A549 (cell line): Measurements from ENCODE around the gene TMEM259. TPM values are rescaled to one million over a fixed set of nuclear protein-coding genes. Genes with fewer than 3 reads are reported as not detected.

Experiments used
- ATAC-seq, 2 experiments: fragments of 200-7000 bp in 1 of 2; fragments of >200 bp in 1 of 2; cut with Nextera tagmentation in 1 of 2; cut with Tn5 transposase in 1 of 2; 3 replicates each; pipeline versions ENCODE4 v1.8.0 to v1.9.1; 2018 to 2020; ENCODE audit warnings: mild to moderate bottlenecking in 1 of 2, moderate library complexity in 1 of 2
- CTCF ChIA-PET: fragments of 300-600 bp; sonication (Branson Sonifier 250); formaldehyde crosslinking; extraction: SDS; loops from one replicate; lab custom pipeline; 2021; ENCODE audit warnings: antibody characterized with exemption, inconsistent platforms; lab: Yijun Ruan, JAX
- POLR2A ChIA-PET: fragments of 350-600 bp; formaldehyde crosslinking; extraction: SDS; loops from one replicate; lab custom pipeline; 2021; ENCODE audit warnings: antibody characterized with exemption, inconsistent platforms; lab: Yijun Ruan, JAX
- DNase-seq, 2 experiments: peaks; one replicate each; pipeline versions ENCODE4 v3.0.0 to v3.0.0-alpha.2; 2011 to 2016; ENCODE audit warnings: low read depth in 1 of 2, low spot score in 1 of 2
- FAIRE-seq: peaks from 2 replicates; lab custom pipeline; 2011; peaks lifted over from hg19 to GRCh38; lab: Jason Lieb, UNC
- H3K27ac ChIP-seq, 2 experiments: fragments of >200 bp; sonication (Bioruptor Twin); formaldehyde crosslinking; 3 replicates each; pipeline ENCODE4 v1.5.1; 2016 to 2017
- H3K4me1 ChIP-seq: fragments of >200 bp; sonication (Bioruptor Twin); formaldehyde crosslinking; 3 replicates; pipeline ENCODE4 v1.6.1; 2016
- H3K4me2 ChIP-seq: fragments of >200 bp; sonication (Bioruptor Twin); formaldehyde crosslinking; 3 replicates; pipeline ENCODE4 v1.6.1; 2016
- H3K4me3 ChIP-seq: fragments of >200 bp; sonication (Bioruptor Twin); formaldehyde crosslinking; 3 replicates; pipeline ENCODE4 v1.5.1; 2016
- H3K9me3 ChIP-seq: fragments of >200 bp; sonication (Bioruptor Twin); formaldehyde crosslinking; 3 replicates; pipeline ENCODE4 v1.6.1; 2016
- BCL3 ChIP-seq: fragments of >200 bp; sonication (Bioruptor Twin); formaldehyde crosslinking; IDR thresholded peaks from 3 replicates; pipeline ENCODE4 v1.6.1; 2016
- BHLHE40 ChIP-seq: IDR thresholded peaks from 2 replicates; pipeline ENCODE4 v1.6.1; 2012; ENCODE audit warnings: low read depth, low read length, inconsistent platforms
- CBX2 ChIP-seq: fragments of 200-600 bp; sonication (generic); IDR thresholded peaks from 2 replicates; pipeline ENCODE4 v1.6.1; 2016; ENCODE audit warnings: low read depth, mild to moderate bottlenecking, borderline replicate concordance
- CEBPB ChIP-seq, 2 experiments: fragments of >200 bp in 1 of 2; sonication (Bioruptor Twin) in 1 of 2; formaldehyde crosslinking in 1 of 2; IDR thresholded peaks; 2 replicates each; pipeline ENCODE4 v1.6.1; 2012 to 2016
- CTCF ChIP-seq: fragments of >200 bp; sonication (Bioruptor Twin); formaldehyde crosslinking; IDR thresholded peaks from 3 replicates; pipeline ENCODE4 v1.5.1; 2016
- EHMT2 ChIP-seq: fragments of 200-600 bp; sonication (generic); IDR thresholded peaks from 2 replicates; pipeline ENCODE4 v1.6.1; 2016; ENCODE audit warnings: antibody characterized with exemption, low read depth, mild to moderate bottlenecking, moderate library complexity
- ELK1 ChIP-seq: fragments of 150-350 bp; IDR thresholded peaks from 2 replicates; pipeline ENCODE4 v1.6.1; 2014; ENCODE audit warnings: low read depth, mild to moderate bottlenecking, low read length
- ESRRA ChIP-seq: fragments of 150-350 bp; IDR thresholded peaks from 2 replicates; pipeline ENCODE4 v1.6.1; 2014; ENCODE audit warnings: mild to moderate bottlenecking, low read length, borderline replicate concordance
- GATA3 ChIP-seq: IDR thresholded peaks from 2 replicates; pipeline ENCODE4 v1.6.1; 2012; ENCODE audit warnings: borderline replicate concordance
- HOXA7 ChIP-seq: fragments of 250-450 bp; sonication (Bioruptor Pico); IDR thresholded peaks from 2 replicates; pipeline ENCODE4 v1.5.0; 2020; ENCODE audit warnings: mild to moderate bottlenecking, moderate library complexity
- HOXB13 ChIP-seq: fragments of 250-450 bp; sonication (Bioruptor Pico); IDR thresholded peaks from 2 replicates; pipeline ENCODE4 v1.5.0; 2020; ENCODE audit warnings: low read depth, mild to moderate bottlenecking, moderate library complexity
- HOXB5 ChIP-seq: fragments of 250-450 bp; sonication (Bioruptor Pico); IDR thresholded peaks from 2 replicates; pipeline ENCODE4 v1.5.0; 2020; ENCODE audit warnings: mild to moderate bottlenecking, moderate library complexity
- KDM1A ChIP-seq: fragments of 200-600 bp; sonication (generic); IDR thresholded peaks from 2 replicates; pipeline ENCODE4 v1.6.1; 2016; ENCODE audit warnings: low read depth, mild to moderate bottlenecking
- NFE2L2 ChIP-seq: fragments of 150-350 bp; conservative IDR thresholded peaks from 2 replicates; pipeline ENCODE4 v1.6.1; 2014; ENCODE audit warnings: low read length
- NR3C1 ChIP-seq: fragments of >200 bp; sonication (Bioruptor Twin); formaldehyde crosslinking; IDR thresholded peaks from 3 replicates; pipeline ENCODE4 v1.6.1; 2017
- PBX3 ChIP-seq: IDR thresholded peaks from 2 replicates; pipeline ENCODE4 v1.6.1; 2012
- POLR2A ChIP-seq: IDR thresholded peaks from 2 replicates; pipeline ENCODE4 v1.6.1; 2012; ENCODE audit warnings: mild to moderate bottlenecking, low read length
- POLR2AphosphoS2 ChIP-seq: conservative IDR thresholded peaks from 2 replicates; pipeline ENCODE4 v1.6.1; 2012; ENCODE audit warnings: low read length, improper control_type of control experiment, inconsistent platforms
- RCOR1 ChIP-seq: fragments of 150-350 bp; IDR thresholded peaks from 2 replicates; pipeline ENCODE4 v1.6.1; 2014; ENCODE audit warnings: antibody characterized with exemption, low read length, low read depth
- RNF2 ChIP-seq: fragments of 200-600 bp; sonication (generic); IDR thresholded peaks from 2 replicates; pipeline ENCODE4 v1.6.1; 2016; ENCODE audit warnings: low read depth, mild to moderate bottlenecking, antibody characterized with exemption, moderate library complexity, borderline replicate concordance
- SREBF2 ChIP-seq: fragments of 450-650 bp; IDR thresholded peaks from 2 replicates; pipeline ENCODE4 v1.6.1; 2014; ENCODE audit warnings: mild to moderate bottlenecking, moderate library complexity
- USF2 ChIP-seq: fragments of 450-650 bp; IDR thresholded peaks from 2 replicates; pipeline ENCODE4 v1.6.1; 2014; ENCODE audit warnings: antibody characterized with exemption
- ZC3H11A ChIP-seq: fragments of 450-650 bp; IDR thresholded peaks from 2 replicates; pipeline ENCODE4 v1.6.1; 2014; ENCODE audit warnings: antibody characterized with exemption, mild to moderate bottlenecking
- ZNF302 ChIP-seq: fragments of 250-450 bp; sonication (Bioruptor Pico); IDR thresholded peaks from 2 replicates; pipeline ENCODE4 v1.9.0; 2021; ENCODE audit warnings: inconsistent platforms, mild to moderate bottlenecking, moderate library complexity
- WGBS: methylation state at CpG from one replicate; pipeline ENCODE4 v1.1.6; 2017; ENCODE audit errors: missing lambda C conversion rate; 5-methylcytosine and 5-hydroxymethylcytosine counted together
- polyA plus RNA-seq, 4 experiments: library from polyadenylated mRNA; depleted of rRNA in 3 of 4; stranded (reverse); fragments of >200 nt; fragmentation: RNase III in 1 of 4; extraction: RNeasy Plus Mini Kit Qiagen cat#74134 plus additional on column Dnase treatment in 1 of 4; gene quantifications; 2 replicates in 3 of 4; 3 replicates in 1 of 4; pipeline ENCODE4 v1.2.3, GENCODE V29; 2011 to 2017
- TF ChIP-seq, protein P1 (sequence below): fragments of 250-450 bp; sonication (Bioruptor Pico); IDR thresholded peaks from 2 replicates; pipeline ENCODE4 v1.5.0; 2020; ENCODE audit warnings: low read depth, mild to moderate bottlenecking, moderate library complexity

The TMEM259 gene
- polyA plus RNA-seq, 2 of the 4 experiments (the other 2 are of a cell fraction) = 45.6 to 78.3 TPM

DNA sequence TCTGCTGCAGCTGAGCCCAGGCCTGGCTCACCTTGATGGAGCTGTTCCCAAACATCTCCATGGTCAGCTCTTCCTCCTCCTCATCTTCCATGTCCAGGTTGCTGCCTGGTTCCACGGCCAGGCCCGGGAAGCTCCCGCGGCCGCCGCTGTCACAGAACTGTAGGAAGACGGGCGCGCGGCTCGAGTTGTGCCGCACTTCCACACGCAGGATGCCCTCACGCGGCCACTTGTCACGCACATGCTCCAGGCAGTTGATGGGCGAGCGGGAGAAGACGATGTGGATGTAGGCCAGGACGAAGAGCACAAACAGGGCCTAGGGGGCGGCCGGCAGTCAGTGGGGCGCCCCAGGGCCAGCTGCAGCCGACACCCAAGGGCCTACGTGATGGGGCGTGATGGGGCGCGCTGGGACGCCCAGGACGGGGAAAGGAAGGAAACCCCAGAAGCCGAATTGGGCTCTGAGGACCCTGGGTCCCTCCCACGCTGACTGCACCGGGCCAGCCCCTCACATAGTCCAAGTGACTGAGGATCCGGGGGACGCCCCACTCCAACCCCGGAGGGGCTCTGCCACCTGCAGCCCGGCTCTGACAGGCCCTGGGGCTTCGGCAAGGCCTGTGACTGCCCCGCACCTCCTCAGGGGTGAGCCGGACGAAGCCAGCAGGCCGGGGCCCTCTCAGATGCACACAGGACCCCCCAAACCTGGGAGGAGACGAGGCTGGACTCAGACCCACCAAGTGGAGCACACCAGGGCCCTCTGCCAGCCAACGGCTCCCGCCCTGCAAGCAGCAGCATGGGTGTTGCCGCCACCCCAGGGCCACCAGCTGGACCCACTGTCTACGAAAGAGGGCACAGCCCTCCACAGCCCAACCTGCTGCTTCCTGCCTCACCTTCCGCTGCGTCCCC lies 6.5 kb downstream of the TMEM259 start:
- no peak overlapping the region for H3K27ac ChIP-seq

DNA sequence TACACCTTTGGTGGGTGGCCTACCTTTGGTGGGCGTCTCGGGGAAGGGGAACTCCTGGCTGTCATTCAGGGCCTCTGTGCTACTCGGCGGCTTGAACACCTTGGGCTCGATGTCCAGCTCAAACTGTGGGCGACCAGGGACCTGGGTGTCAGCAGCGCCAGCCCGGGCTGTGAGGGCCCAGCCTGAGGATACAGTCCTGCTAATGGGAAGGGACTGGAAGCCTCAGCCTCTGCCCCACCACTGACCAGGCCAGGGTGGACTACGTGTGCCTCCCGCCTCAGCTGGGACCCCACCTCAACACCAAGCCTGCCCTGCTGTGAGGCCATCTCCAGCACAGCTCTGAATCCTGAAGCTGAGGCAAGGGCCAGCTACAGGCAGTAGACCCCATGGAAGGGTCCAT lies 7.7 kb downstream of the TMEM259 start:
- Histone ChIP-seq H3K9me3 (no peaks in the 10 kb centered on the region), H3K4me3 (no peak overlapping the region), H3K4me1 (peaks cover 23% of the 10 kb centered on the region), H3K27ac (no peak overlapping the region), H3K4me2 (no peak overlapping the region)
- no peak for FAIRE-seq
- no peak for DNase-seq
- ChIA-PET CTCF (interaction anchor here (2.7 kb wide), 1 partner anchor 231 kb away, joined by 6 read pairs; no protein-coding TSS in a partner anchor), POLR2A (no interaction called here)
- 83% methylated on average over 5 of the region's 10 CpGs for WGBS
- no peak for TF ChIP-seq BHLHE40
- ATAC-seq = no peak

More for the DNA sequence above, 6.5 kb downstream of the TMEM259 start:
- Histone ChIP-seq H3K4me3 (no peak overlapping the region), H3K4me2 (no peak overlapping the region), H3K9me3 (no peaks in the 10 kb centered on the region), H3K4me1 (peaks cover 35% of the 10 kb centered on the region)
- FAIRE-seq (no peak), DNase-seq (no peak), ATAC-seq (no peak)
- POLR2A ChIA-PET = no interaction called here
- CTCF ChIA-PET = interaction anchor here (2.7 kb wide), 1 partner anchor 230 kb away, joined by 6 read pairs; no protein-coding TSS in a partner anchor
- no peak for TF ChIP-seq NFE2L2
- no peak for TF ChIP-seq CEBPB (IDR thresholded peaks at IDR 0.05)
- TF ChIP-seq GATA3 = no peak
- TF ChIP-seq ELK1 = no peak
- TF ChIP-seq KDM1A = no peak
- no peak for TF ChIP-seq POLR2AphosphoS2
- no peak for TF ChIP-seq RCOR1
- TF ChIP-seq CTCF = no peak
- no peak for TF ChIP-seq ZC3H11A
- no peak for TF ChIP-seq EHMT2
- TF ChIP-seq HOXA7 = no peak
- no peak for TF ChIP-seq HOXB13 (CRISPR knock-in tag)
- TF ChIP-seq HOXB5 (CRISPR knock-in tag) = no peak
- TF ChIP-seq NR3C1 = no peak
- TF ChIP-seq PBX3 = no peak
- WGBS = 95% methylated on average over 32 of the region's 49 CpGs

DNA sequence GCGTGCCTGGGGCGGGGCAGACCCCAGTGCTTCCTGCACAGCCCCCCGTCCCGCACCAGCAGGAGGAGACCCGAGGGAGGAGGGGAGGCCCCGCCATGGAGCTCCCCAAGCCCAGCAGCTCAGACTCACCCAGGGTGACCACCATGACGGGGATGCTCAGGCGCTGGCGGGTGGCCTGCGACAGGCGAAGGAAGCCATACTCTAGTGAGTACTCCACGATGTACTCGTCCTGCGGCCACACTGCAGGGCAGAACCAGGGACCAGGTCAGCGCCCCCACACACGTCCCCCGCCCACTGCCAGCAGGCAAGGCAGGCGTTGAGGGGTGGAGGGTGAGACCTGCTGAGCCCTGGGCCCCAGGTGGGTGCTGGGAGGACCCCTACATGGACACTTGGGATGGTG lies 8.6 kb downstream of the TMEM259 start:
- ATAC-seq = no peak
- no peak for DNase-seq
- no peak overlapping the region for H3K4me3 ChIP-seq
- ChIA-PET CTCF (interaction anchor here (2.7 kb wide), 1 partner anchor 232 kb away, joined by 6 read pairs; no protein-coding TSS in a partner anchor), POLR2A (no interaction called here)
- H3K27ac ChIP-seq = no peak overlapping the region
- H3K4me1 ChIP-seq = peaks cover 14% of the 10 kb centered on the region
- WGBS = 99% methylated on average over 10 of the region's 18 CpGs
- H3K4me2 ChIP-seq = no peak overlapping the region
- no peaks in the 10 kb centered on the region for H3K9me3 ChIP-seq
- FAIRE-seq = no peak
- TF ChIP-seq USF2 = no peak
- TF ChIP-seq BCL3 = no peak
- TF ChIP-seq POLR2A = no peak
- TF ChIP-seq CBX2 = no peak
- TF ChIP-seq ZNF302 (CRISPR knock-in tag) = no peak
- TF ChIP-seq SREBF2 = no peak
- TF ChIP-seq, protein P1, sequence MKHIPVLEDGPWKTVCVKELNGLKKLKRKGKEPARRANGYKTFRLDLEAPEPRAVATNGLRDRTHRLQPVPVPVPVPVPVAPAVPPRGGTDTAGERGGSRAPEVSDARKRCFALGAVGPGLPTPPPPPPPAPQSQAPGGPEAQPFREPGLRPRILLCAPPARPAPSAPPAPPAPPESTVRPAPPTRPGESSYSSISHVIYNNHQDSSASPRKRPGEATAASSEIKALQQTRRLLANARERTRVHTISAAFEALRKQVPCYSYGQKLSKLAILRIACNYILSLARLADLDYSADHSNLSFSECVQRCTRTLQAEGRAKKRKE (CRISPR knock-in tag) = no peak
- no peak for TF ChIP-seq ESRRA
- no peak for TF ChIP-seq RNF2
- TF ChIP-seq ELK1 = no peak
